ENCODE measurements around the gene MTMR11.

The MTMR11 gene

DNA sequence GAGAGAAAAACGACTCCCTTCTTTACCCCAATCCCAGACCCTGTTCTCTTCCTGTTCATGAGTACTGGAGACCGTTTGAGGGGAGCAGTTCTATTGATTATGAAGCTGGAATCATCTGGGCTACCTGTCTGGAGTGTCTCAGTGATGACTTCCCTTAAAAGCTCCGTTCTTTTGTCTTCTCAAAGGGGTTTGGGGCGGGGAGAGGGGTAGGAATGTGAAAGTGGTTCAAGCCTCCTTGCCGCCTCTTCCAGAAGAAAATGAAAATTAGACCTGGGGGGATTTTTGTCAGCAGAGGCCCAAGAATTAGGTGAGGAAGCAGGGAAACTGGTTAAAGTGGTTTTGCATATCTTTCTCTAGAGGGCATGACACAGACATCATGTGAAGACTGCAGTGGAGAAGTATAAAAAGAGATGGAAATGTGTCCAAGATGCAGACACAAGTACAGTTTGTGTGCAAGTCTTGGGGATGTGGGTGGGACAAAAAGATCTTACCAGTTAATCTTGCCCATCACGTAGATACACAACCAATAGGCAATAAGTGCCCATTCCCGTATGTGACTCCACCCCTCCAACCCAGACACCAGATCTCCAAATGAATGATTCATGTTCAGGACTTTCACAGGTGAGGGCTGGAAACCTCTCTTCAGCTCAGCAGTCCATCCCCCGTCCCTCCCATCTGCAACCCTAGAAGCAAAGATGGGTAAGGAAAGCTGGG, 470 bp upstream of the MTMR11 start:
- DNase-seq (ENCODE audit: low read depth in 2 of 2), result peak; percentile 41 to 60
- TF ChIP-seq, protein P1, sequence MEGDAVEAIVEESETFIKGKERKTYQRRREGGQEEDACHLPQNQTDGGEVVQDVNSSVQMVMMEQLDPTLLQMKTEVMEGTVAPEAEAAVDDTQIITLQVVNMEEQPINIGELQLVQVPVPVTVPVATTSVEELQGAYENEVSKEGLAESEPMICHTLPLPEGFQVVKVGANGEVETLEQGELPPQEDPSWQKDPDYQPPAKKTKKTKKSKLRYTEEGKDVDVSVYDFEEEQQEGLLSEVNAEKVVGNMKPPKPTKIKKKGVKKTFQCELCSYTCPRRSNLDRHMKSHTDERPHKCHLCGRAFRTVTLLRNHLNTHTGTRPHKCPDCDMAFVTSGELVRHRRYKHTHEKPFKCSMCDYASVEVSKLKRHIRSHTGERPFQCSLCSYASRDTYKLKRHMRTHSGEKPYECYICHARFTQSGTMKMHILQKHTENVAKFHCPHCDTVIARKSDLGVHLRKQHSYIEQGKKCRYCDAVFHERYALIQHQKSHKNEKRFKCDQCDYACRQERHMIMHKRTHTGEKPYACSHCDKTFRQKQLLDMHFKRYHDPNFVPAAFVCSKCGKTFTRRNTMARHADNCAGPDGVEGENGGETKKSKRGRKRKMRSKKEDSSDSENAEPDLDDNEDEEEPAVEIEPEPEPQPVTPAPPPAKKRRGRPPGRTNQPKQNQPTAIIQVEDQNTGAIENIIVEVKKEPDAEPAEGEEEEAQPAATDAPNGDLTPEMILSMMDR (IDR thresholded peaks at IDR 0.05; ENCODE audit: low read depth, low read length), result no peak
- H3K4me3 ChIP-seq (replicated peaks in 1 of 2; ENCODE audit: low read depth in 2 of 2, low read length in 2 of 2), result peak overlapping the region; percentile 68 to 82

DNA sequence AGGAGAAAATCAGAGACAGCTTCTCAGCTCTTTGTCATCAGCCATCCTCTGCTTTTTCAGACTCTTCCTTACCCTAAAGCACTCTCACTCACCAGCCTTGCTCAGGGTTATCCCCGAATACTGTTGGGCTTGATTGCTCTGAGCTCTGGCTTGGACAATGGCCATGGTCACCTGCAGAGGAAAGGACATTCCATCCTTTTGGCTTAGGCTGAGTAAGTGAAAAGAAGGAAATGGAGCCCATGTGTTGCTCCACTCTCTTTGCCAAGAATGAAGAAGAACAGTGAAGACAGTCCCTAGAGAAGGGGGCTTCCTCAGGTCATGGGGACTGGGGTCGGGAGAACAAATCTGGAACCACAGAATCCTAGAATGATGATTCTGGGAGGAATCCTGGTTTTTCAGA, 2.3 kb downstream of the MTMR11 start:
- no peak for DNase-seq (ENCODE audit: low read depth in 2 of 2)
- TF ChIP-seq, protein P1 (IDR thresholded peaks at IDR 0.05; ENCODE audit: low read depth, low read length), result no peak
- H3K4me3 ChIP-seq (replicated peaks in 1 of 2; ENCODE audit: low read depth in 2 of 2, low read length in 2 of 2), result no peak overlapping the region

DNA sequence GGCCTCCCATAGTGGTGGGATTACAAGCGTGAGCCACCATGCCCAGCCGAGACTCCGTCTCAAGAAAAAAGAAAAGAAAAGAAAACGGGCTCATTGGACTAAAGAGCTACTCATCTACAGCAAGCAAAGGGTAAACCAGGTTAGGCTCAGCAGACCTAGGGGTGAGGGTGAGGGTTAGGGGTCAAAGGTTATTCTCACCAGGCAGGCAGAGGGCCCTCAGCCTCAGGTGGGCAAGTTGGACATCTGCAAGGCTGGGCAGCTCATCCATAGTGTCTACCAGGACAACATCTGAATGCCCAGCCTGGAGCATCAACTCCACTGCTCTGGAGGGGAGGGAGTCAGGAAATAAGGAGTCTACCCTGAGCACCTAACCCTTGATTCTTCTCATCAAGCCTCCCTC, 3.5 kb downstream of the MTMR11 start:
- no peak for DNase-seq (ENCODE audit: low read depth in 2 of 2)
- H3K4me3 ChIP-seq (replicated peaks in 1 of 2; ENCODE audit: low read depth in 2 of 2, low read length in 2 of 2), result no peak overlapping the region
- TF ChIP-seq, protein P1 (IDR thresholded peaks at IDR 0.05; ENCODE audit: low read depth, low read length), result no peak

DNA sequence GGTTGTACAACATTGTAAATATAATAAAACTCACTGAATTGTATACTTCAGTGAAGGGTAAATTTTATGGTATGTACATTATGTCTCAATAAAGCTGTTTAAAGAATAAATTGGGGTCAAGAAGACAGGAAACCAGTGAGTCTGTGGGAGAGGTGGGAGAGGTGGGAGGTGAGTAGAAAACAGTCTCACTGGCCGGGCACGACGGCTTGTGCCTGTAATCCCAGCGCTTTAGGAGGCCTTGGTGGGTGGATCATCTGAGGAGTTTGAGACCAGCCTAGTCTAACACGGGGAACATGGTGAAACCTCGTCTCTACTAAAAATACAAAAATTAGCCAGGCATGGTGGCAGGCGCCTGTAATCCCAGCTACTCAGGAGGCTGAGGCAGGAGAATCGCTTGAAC, 4.2 kb downstream of the MTMR11 start:
- no peak overlapping the region for H3K4me3 ChIP-seq (replicated peaks in 1 of 2; ENCODE audit: low read depth in 2 of 2, low read length in 2 of 2)
- TF ChIP-seq, protein P1 (IDR thresholded peaks at IDR 0.05; ENCODE audit: low read depth, low read length), result no peak
- no peak for DNase-seq (ENCODE audit: low read depth in 2 of 2)

DNA sequence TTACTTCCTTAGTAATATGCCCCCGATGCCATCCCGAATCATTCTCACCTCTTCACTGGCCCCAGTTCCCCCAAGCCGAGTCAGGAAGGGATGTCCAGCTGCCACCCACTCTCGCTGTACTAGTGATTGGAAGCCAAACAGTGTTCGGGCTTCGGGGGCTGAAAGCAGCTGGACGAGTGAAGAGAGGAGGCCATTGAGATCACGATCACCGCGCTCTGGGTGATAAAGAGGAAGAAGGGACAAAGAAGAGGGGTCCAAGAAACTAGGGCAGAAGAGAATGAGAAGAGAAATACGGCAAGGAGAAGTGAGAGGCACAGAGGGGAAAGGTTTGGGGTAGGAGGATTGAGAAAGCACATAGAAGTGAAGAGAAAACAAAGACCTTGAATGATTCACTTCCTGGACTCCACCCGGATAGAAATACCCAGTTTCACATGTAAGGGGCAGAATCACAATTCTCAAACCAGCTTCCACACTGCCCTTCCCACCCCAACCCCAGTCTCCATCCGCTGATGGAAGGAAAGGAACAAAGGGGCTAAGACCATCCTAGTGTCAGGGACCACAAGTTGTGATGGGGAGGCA, 5.4 kb downstream of the MTMR11 start:
- H3K4me3 ChIP-seq (replicated peaks in 1 of 2; ENCODE audit: low read depth in 2 of 2, low read length in 2 of 2), result peak overlapping the region in 1 of 2 donors; percentile 37
- peak; percentile 32 to 77 for DNase-seq (ENCODE audit: low read depth in 2 of 2)
- TF ChIP-seq, protein P1 (IDR thresholded peaks at IDR 0.05; ENCODE audit: low read depth, low read length), result no peak

DNA sequence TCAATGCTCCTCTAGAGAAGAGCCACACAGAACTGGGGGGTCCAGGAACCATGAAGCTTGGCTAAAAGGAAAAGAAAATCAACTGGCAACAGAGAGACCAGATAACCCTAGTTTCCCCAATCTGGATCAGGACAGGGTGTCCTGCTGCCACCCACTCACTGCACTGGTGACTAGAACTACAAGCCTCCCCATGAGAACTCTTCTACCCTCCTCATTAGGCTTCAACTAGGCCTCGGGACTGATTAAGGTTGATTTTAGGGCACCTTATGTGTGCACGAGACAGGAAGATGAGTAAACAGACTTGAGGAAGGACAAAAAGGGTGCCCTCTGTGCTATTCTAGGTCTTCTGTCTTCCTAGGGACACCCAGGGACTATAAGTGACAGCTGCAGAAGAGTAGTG, 6.8 kb downstream of the MTMR11 start:
- no peak for DNase-seq (ENCODE audit: low read depth in 2 of 2)
- H3K4me3 ChIP-seq (replicated peaks in 1 of 2; ENCODE audit: low read depth in 2 of 2, low read length in 2 of 2), result no peak overlapping the region

More for the DNA sequence above, 6.8 kb downstream of the MTMR11 start:
- TF ChIP-seq, protein P1 (IDR thresholded peaks at IDR 0.05; ENCODE audit: low read depth, low read length), result no peak
